ENCODE results near the gene NRROS. TPM values are rescaled to one million over a fixed set of nuclear protein-coding genes. Genes with fewer than 3 reads are reported as not detected.
A peak's percentile ranks its signal among the peaks of the same experiment; 100 is the strongest.

The NRROS gene
- polyA plus RNA-seq, 1 of the 3 experiments (the other 2 are of a cell fraction) = 0.25 TPM

DNA sequence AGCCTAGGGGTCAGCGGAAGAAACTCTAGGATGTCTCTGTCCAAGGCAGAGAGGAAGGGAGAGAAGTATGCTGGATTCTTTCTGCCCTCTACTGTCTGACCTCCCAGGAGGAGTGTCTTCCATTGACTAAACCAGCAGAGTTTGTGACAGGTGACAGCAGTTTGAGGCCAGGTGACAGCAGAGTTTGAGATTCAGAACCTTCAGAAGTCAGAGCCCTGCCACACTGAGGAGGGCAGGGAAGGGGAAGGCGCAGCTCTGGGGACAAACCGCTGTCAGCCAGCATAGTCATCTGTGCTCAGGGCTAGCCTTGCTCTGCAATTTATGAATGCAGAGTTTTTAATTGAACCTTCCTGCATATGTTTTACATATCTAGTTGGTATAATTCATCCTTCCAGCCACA lies 12.3 kb downstream of the NRROS start:
- ChIA-PET POLR2A (no interaction called here), CTCF (no interaction called here)
- H3K9ac ChIP-seq = no peak overlapping the region
- 37% methylated on average over 1 of the region's 3 CpGs for WGBS (ENCODE audit: low lambda C conversion rate)
- H4K20me1 ChIP-seq (ENCODE audit: insufficient read depth) = no peaks in the 10 kb centered on the region
- H3K4me3 ChIP-seq (ENCODE audit: low read depth in 2 of 2, low read length in 1 of 2) = no peak overlapping the region
- H3F3A ChIP-seq (replicated peaks; ENCODE audit: insufficient read depth) = peaks cover 12% of the 10 kb centered on the region
- peaks cover 5 to 6% of the 10 kb centered on the region in 2 experiments; a peak in 2 of 4 replicates for H3K4me1 ChIP-seq (ENCODE audit: control insufficient read depth in 1 of 2, insufficient read depth in 2 of 2, low read depth in 1 of 2, low read length in 1 of 2)
- no peaks in the 10 kb centered on the region for H3K36me3 ChIP-seq (replicated peaks in 1 of 2; ENCODE audit: control insufficient read depth in 1 of 2, insufficient read depth in 2 of 2, low read length in 1 of 2)
- no peak overlapping the region for H3K4me2 ChIP-seq
- no peak for DNase-seq
- peak overlapping the region in 1 of 2 experiments; percentile 79; a peak in 1 of 4 replicates for H3K27ac ChIP-seq (ENCODE audit: low read depth in 2 of 2, low read length in 1 of 2)
- H3K79me2 ChIP-seq (ENCODE audit: insufficient read depth) = no peaks in the 10 kb centered on the region
- TF ChIP-seq FOXM1 (IDR thresholded peaks at IDR 0.05; ENCODE audit: low read depth) (no peak), TEAD4 (IDR thresholded peaks at IDR 0.05; ENCODE audit: borderline replicate concordance, insufficient read depth) (no peak), FOXJ3 (CRISPR knock-in tag; IDR thresholded peaks at IDR 0.05) (no peak), CHD2 (IDR thresholded peaks at IDR 0.05; ENCODE audit: low read length, partially characterized antibody) (no peak), FOSL2 (IDR thresholded peaks at IDR 0.05; ENCODE audit: borderline replicate concordance, low read depth) (no peak), GATA2 (CRISPR knock-in tag; IDR thresholded peaks at IDR 0.05) (no peak), RFX5 (IDR thresholded peaks at IDR 0.05; ENCODE audit: low read length) (no peak), RXRA (IDR thresholded peaks at IDR 0.05; ENCODE audit: borderline replicate concordance, low read depth) (no peak)
- TF ChIP-seq, protein P1, sequence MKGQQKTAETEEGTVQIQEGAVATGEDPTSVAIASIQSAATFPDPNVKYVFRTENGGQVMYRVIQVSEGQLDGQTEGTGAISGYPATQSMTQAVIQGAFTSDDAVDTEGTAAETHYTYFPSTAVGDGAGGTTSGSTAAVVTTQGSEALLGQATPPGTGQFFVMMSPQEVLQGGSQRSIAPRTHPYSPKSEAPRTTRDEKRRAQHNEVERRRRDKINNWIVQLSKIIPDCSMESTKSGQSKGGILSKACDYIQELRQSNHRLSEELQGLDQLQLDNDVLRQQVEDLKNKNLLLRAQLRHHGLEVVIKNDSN (IDR thresholded peaks at IDR 0.05; ENCODE audit: borderline replicate concordance, low read depth) = no peak
- TF ChIP-seq, protein P2, sequence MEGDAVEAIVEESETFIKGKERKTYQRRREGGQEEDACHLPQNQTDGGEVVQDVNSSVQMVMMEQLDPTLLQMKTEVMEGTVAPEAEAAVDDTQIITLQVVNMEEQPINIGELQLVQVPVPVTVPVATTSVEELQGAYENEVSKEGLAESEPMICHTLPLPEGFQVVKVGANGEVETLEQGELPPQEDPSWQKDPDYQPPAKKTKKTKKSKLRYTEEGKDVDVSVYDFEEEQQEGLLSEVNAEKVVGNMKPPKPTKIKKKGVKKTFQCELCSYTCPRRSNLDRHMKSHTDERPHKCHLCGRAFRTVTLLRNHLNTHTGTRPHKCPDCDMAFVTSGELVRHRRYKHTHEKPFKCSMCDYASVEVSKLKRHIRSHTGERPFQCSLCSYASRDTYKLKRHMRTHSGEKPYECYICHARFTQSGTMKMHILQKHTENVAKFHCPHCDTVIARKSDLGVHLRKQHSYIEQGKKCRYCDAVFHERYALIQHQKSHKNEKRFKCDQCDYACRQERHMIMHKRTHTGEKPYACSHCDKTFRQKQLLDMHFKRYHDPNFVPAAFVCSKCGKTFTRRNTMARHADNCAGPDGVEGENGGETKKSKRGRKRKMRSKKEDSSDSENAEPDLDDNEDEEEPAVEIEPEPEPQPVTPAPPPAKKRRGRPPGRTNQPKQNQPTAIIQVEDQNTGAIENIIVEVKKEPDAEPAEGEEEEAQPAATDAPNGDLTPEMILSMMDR (IDR thresholded peaks at IDR 0.05) = no peak
- TF ChIP-seq, protein P3, sequence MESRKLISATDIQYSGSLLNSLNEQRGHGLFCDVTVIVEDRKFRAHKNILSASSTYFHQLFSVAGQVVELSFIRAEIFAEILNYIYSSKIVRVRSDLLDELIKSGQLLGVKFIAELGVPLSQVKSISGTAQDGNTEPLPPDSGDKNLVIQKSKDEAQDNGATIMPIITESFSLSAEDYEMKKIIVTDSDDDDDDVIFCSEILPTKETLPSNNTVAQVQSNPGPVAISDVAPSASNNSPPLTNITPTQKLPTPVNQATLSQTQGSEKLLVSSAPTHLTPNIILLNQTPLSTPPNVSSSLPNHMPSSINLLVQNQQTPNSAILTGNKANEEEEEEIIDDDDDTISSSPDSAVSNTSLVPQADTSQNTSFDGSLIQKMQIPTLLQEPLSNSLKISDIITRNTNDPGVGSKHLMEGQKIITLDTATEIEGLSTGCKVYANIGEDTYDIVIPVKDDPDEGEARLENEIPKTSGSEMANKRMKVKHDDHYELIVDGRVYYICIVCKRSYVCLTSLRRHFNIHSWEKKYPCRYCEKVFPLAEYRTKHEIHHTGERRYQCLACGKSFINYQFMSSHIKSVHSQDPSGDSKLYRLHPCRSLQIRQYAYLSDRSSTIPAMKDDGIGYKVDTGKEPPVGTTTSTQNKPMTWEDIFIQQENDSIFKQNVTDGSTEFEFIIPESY (IDR thresholded peaks at IDR 0.05; ENCODE audit: borderline replicate concordance, low read depth) = no peak
- no peaks in the 10 kb centered on the region; the same call in 1 of the 2 replicates for H3K27me3 ChIP-seq (ENCODE audit: insufficient read depth)
- no peaks in the 10 kb centered on the region for H3K9me3 ChIP-seq
- no peaks in the 10 kb centered on the region for H3K9me2 ChIP-seq
- H2AFZ ChIP-seq (ENCODE audit: low read depth) = no peak overlapping the region
